Colonic mucosa (tissue), 4 donors: ENCODE results near the gene NR1I2. TPM values are rescaled to one million over a fixed set of nuclear protein-coding genes. Genes with fewer than 3 reads are reported as not detected.

Source experiments
- DNase-seq: peaks from one replicate; pipeline ENCODE4 v3.0.0-alpha.2; 2020
- H3K27ac ChIP-seq: fragments of 200-600 bp; one replicate; pipeline ENCODE4 v1.8.0; 2021
- H3K27me3 ChIP-seq: fragments of 200-600 bp; one replicate; pipeline ENCODE4 v1.8.0; 2021
- H3K36me3 ChIP-seq: fragments of 200-600 bp; one replicate; pipeline ENCODE4 v1.8.0; 2021
- H3K4me1 ChIP-seq: fragments of 200-600 bp; one replicate; pipeline ENCODE4 v1.8.0; 2021; ENCODE audit warnings: mild to moderate bottlenecking
- H3K4me3 ChIP-seq: fragments of 200-600 bp; one replicate; pipeline ENCODE4 v1.8.0; 2021
- H3K9ac ChIP-seq, 2 donors: one replicate each; pipeline ENCODE4 v1.7.0; 2013; ENCODE audit warnings: control low read depth in 2 of 2, low read depth in 2 of 2, low read length in 2 of 2
- H3K9me3 ChIP-seq: fragments of 200-600 bp; one replicate; pipeline ENCODE4 v1.8.0; 2021
- CTCF ChIP-seq: fragments of 200-600 bp; IDR thresholded peaks from one replicate; pipeline ENCODE4 v1.8.0; 2022; ENCODE audit warnings: antibody characterized with exemption, mild to moderate bottlenecking
- intact Hi-C: fragments of 100-400 bp; cut with DNase I; formaldehyde crosslinking; loops from one replicate; pipeline ENCODE4 v1.14.1; 2022
- total RNA-seq, 2 donors: library from RNA; stranded (reverse); fragmentation: NEBNext Ultra II Directional in 1 of 2; extraction: Animal tissue kit (Norgen Biotek cat#: 25700) in 1 of 2; gene quantifications; one replicate each; pipeline ENCODE4 v1.2.1, GENCODE V29; 2021
- donor health status: healthy.
- donor health status: DM: no; HTN: no; CAD: no.
- donor health status: DM: no; HTN: no; CAD: no.

NR1I2 gene
- total RNA-seq, 2 donors from 2014 or later: 58.4 to 70.4 TPM

GRCh38 chr3:119829420-119829819 is 47.5 kb downstream of the NR1I2 start:
- H3K9ac ChIP-seq: no peak overlapping the region
- H3K4me3 ChIP-seq: no peak overlapping the region
- H3K36me3 ChIP-seq: no peaks in the 10 kb centered on the region
- intact Hi-C loops: no loop called here
- DNase-seq: no peak
- H3K27me3 ChIP-seq: no peaks in the 10 kb centered on the region
- no peak overlapping the region for H3K27ac ChIP-seq
- H3K4me1 ChIP-seq: no peaks in the 10 kb centered on the region
- no peak for TF ChIP-seq CTCF
- H3K9me3 ChIP-seq: no peaks in the 10 kb centered on the region

- no peak for DNase-seq
These were observed 49.1 kb downstream of the NR1I2 start for GRCh38 chr3:119831022-119831421.

GRCh38 chr3:119831941-119832371 is 50.1 kb downstream of the NR1I2 start:
- Histone ChIP-seq H3K4me1 (no peaks in the 10 kb centered on the region), H3K9me3 (no peaks in the 10 kb centered on the region), H3K27ac (no peak overlapping the region), H3K36me3 (no peaks in the 10 kb centered on the region), H3K27me3 (no peaks in the 10 kb centered on the region), H3K4me3 (no peak overlapping the region), H3K9ac (no peak overlapping the region)
- no peak for TF ChIP-seq CTCF
- DNase-seq: no peak
- intact Hi-C loops: no loop called here

More at GRCh38 chr3:119831022-119831421, 49.1 kb downstream of the NR1I2 start:
- Histone ChIP-seq H3K9ac (no peak overlapping the region), H3K27ac (no peak overlapping the region), H3K4me3 (no peak overlapping the region), H3K27me3 (no peaks in the 10 kb centered on the region), H3K4me1 (no peaks in the 10 kb centered on the region), H3K36me3 (no peaks in the 10 kb centered on the region), H3K9me3 (no peaks in the 10 kb centered on the region)
- no peak for TF ChIP-seq CTCF
- intact Hi-C loops: no loop called here

DNA sequence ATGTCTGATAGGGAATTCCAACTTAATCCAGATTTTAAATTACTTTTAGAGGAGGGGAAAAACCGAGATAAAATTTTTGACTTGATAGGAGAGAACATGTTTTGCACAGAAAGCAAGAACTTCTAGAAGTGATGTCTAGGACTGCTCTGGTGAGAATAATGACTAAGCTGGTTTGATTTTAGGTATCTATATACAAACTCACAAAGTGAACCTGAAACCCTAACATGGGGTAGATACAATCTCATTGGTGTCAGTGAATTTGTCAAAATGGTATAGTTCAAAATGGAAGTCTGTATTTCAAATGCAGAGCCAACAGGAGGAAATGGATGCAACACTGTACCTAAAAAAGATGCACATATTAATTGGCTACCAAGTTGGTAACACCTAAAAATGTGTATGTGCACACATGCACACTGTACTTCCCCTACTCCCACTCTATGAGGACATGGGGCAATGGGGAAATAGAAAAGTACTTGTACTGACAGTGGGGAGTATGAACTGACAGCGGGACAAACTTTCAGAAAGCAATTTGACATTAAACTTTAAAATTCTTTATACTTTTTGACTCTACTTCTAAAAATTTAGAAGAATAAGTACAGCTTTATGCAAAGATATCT is 53.0 kb downstream of the NR1I2 start:
- TF ChIP-seq CTCF: no peak
- intact Hi-C loops: no loop called here
- Histone ChIP-seq H3K27ac (no peak overlapping the region), H3K9me3 (no peaks in the 10 kb centered on the region), H3K4me1 (no peaks in the 10 kb centered on the region), H3K27me3 (no peaks in the 10 kb centered on the region), H3K9ac (no peak overlapping the region), H3K36me3 (no peaks in the 10 kb centered on the region), H3K4me3 (no peak overlapping the region)
- DNase-seq: no peak

- Histone ChIP-seq H3K36me3 (no peaks in the 10 kb centered on the region), H3K4me3 (no peak overlapping the region), H3K27ac (no peak overlapping the region), H3K4me1 (no peaks in the 10 kb centered on the region), H3K9ac (no peak overlapping the region), H3K9me3 (no peaks in the 10 kb centered on the region), H3K27me3 (no peaks in the 10 kb centered on the region)
- DNase-seq: no peak
- TF ChIP-seq CTCF: no peak
- intact Hi-C loops: no loop called here
These were observed 53.7 kb downstream of the NR1I2 start for GRCh38 chr3:119835556-119835955.
